NCI-H2227 (cell line): ENCODE data around the gene RANBP9.

Experiments used
- DNase-seq: peaks from one replicate; lab custom pipeline; 2025; ENCODE audit not compliant: unreplicated experiment; lab: John Stamatoyannopoulos, UW

Gene RANBP9

GRCh38 chr6:13679996-13680395, 31.6 kb downstream of the RANBP9 start:
- DNase-seq, result no peak

- no peak for DNase-seq
Observed at GRCh38 chr6:13678255-13678983, 33.2 kb downstream of the RANBP9 start.

- DNase-seq, result no peak
Observed at GRCh38 chr6:13677878-13678254, 33.8 kb downstream of the RANBP9 start.

GRCh38 chr6:13676551-13677156, 35.0 kb downstream of the RANBP9 start:
- no peak for DNase-seq

- DNase-seq, result no peak
Observed at GRCh38 chr6:13674533-13675190, 37.0 kb downstream of the RANBP9 start.

- no peak for DNase-seq
Observed at GRCh38 chr6:13673825-13674444, 37.7 kb downstream of the RANBP9 start.

- DNase-seq, result no peak
Observed at GRCh38 chr6:13673368-13673767, 38.3 kb downstream of the RANBP9 start.

GRCh38 chr6:13672904-13673303, 38.7 kb downstream of the RANBP9 start:
- no peak for DNase-seq

- DNase-seq, result no peak
Observed at GRCh38 chr6:13671548-13672127, 40.0 kb downstream of the RANBP9 start.

- DNase-seq, result no peak
Observed at GRCh38 chr6:13669476-13669875, 42.2 kb downstream of the RANBP9 start.

GRCh38 chr6:13668291-13668928, 43.2 kb downstream of the RANBP9 start:
- no peak for DNase-seq

- no peak for DNase-seq
Observed at GRCh38 chr6:13667655-13668054, 44.0 kb downstream of the RANBP9 start.

- no peak for DNase-seq
Observed at GRCh38 chr6:13666194-13667105, 45.2 kb downstream of the RANBP9 start.

GRCh38 chr6:13664703-13665352, 46.8 kb downstream of the RANBP9 start:
- DNase-seq, result no peak

- DNase-seq, result no peak
Observed at GRCh38 chr6:13663986-13664385, 47.6 kb downstream of the RANBP9 start.

- DNase-seq, result no peak
Observed at GRCh38 chr6:13662651-13663334, 48.8 kb downstream of the RANBP9 start.

- DNase-seq, result no peak
Observed at GRCh38 chr6:13661647-13662046, 50.0 kb downstream of the RANBP9 start.

GRCh38 chr6:13660893-13661292, 50.7 kb downstream of the RANBP9 start:
- DNase-seq, result no peak

- no peak for DNase-seq
Observed at GRCh38 chr6:13660273-13660672, 51.4 kb downstream of the RANBP9 start.
